Measurements from ENCODE around the gene ELAVL2.

The ELAVL2 gene

DNA sequence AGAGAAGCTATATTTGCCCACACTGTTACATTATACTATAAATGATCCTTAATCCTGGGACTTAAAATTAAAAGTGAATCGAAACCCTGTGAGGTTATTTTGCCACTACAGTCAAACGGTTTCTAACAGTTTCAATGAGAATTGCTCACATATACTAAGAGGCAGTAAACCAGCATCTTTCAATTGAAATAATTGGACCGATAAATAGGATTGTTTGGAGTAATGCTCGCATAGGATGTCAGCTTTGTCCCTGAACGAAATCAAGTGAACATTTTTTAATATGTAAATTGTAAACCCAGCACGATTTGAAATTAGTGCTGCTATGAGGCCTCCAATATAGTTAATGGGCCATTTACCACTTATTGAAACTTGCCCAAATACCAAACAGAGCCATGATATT, 60.5 kb downstream of the ELAVL2 start:
- DNase-seq (ENCODE audit: low read depth) = no peak
- TF ChIP-seq, protein P1, sequence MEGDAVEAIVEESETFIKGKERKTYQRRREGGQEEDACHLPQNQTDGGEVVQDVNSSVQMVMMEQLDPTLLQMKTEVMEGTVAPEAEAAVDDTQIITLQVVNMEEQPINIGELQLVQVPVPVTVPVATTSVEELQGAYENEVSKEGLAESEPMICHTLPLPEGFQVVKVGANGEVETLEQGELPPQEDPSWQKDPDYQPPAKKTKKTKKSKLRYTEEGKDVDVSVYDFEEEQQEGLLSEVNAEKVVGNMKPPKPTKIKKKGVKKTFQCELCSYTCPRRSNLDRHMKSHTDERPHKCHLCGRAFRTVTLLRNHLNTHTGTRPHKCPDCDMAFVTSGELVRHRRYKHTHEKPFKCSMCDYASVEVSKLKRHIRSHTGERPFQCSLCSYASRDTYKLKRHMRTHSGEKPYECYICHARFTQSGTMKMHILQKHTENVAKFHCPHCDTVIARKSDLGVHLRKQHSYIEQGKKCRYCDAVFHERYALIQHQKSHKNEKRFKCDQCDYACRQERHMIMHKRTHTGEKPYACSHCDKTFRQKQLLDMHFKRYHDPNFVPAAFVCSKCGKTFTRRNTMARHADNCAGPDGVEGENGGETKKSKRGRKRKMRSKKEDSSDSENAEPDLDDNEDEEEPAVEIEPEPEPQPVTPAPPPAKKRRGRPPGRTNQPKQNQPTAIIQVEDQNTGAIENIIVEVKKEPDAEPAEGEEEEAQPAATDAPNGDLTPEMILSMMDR (conservative IDR thresholded peaks at IDR 0.05; ENCODE audit: control insufficient read depth, insufficient read depth, low read depth, low read length) = no peak

GRCh38 chr9:23764219-23764618, 61.8 kb downstream of the ELAVL2 start:
- TF ChIP-seq, protein P1 (conservative IDR thresholded peaks at IDR 0.05; ENCODE audit: control insufficient read depth, insufficient read depth, low read depth, low read length) = no peak
- DNase-seq (ENCODE audit: low read depth) = no peak
- H3K4me3 ChIP-seq (ENCODE audit: control insufficient read depth, low read depth, low read length) = no peak overlapping the region

More for the DNA sequence above, 60.5 kb downstream of the ELAVL2 start:
- H3K4me3 ChIP-seq (ENCODE audit: control insufficient read depth, low read depth, low read length) = no peak overlapping the region

GRCh38 chr9:23754551-23754950, 71.5 kb downstream of the ELAVL2 start:
- TF ChIP-seq, protein P1 (conservative IDR thresholded peaks at IDR 0.05; ENCODE audit: control insufficient read depth, insufficient read depth, low read depth, low read length) = no peak
- DNase-seq (ENCODE audit: low read depth) = no peak
- no peak overlapping the region for H3K4me3 ChIP-seq (ENCODE audit: control insufficient read depth, low read depth, low read length)

DNA sequence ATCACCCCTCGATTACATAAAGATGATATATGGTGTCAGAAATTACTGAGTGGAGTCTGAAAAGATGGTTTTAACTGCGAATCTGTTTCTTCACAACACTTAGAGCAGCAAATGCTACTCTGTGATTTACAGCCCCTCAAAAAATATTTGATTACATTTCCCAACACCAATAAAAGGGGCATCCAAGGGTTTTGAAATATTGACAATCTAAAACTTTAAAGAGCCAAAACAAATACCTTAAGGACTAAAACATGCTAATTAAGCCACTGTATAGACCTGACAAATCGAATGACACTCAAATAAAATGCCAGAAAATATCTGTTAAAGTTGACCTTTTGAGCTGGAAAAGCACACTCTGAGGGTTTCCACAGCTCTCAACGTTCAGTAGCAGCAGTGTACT, 73.2 kb downstream of the ELAVL2 start:
- TF ChIP-seq, protein P1 (conservative IDR thresholded peaks at IDR 0.05; ENCODE audit: control insufficient read depth, insufficient read depth, low read depth, low read length) = no peak

DNA sequence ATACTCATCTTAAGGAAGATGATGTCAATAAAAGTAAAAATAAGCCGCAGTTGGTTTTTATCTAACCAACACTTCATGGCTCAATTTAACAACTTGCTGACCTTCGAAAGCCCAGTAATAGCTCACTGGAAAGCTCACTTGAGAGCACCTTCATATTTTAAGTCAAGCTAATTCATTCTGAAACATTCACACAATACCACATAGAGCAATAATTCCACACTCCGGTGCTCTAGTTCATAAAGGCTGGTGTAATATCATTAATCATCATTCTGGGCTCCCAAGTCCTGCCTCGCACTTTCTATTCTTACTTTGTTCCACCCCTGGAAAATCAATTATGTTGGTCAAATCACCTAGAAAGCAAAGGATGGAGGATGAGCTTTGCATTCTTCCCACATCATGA, 74.4 kb downstream of the ELAVL2 start:
- TF ChIP-seq, protein P1 (conservative IDR thresholded peaks at IDR 0.05; ENCODE audit: control insufficient read depth, insufficient read depth, low read depth, low read length) = no peak
- H3K4me3 ChIP-seq (ENCODE audit: control insufficient read depth, low read depth, low read length) = no peak overlapping the region
- DNase-seq (ENCODE audit: low read depth) = no peak

More for the DNA sequence above, 73.2 kb downstream of the ELAVL2 start:
- H3K4me3 ChIP-seq (ENCODE audit: control insufficient read depth, low read depth, low read length) = no peak overlapping the region
- DNase-seq (ENCODE audit: low read depth) = no peak

DNA sequence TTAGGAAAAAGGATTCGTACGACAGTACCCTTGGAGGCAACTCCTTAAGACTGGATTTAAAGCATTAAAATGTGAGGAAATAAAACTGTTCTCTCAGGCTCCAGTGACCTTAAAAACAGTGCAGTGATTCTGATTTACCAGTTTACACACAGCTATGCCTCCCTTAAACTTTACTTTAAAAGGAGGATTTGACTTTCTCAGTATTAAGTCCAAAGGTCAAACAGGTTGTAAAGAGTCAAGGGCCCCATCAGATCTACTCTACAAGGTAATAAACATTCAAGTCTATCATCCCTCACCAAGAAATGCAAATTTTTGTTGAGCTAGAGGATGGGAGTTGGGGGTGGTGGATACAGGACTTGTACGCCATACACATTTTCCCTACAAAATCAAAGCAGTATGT, 75.2 kb downstream of the ELAVL2 start:
- DNase-seq (ENCODE audit: low read depth) = no peak
- TF ChIP-seq, protein P1 (conservative IDR thresholded peaks at IDR 0.05; ENCODE audit: control insufficient read depth, insufficient read depth, low read depth, low read length) = no peak
- no peak overlapping the region for H3K4me3 ChIP-seq (ENCODE audit: control insufficient read depth, low read depth, low read length)
